ENCODE data around the gene DSE.

DSE gene

DNA sequence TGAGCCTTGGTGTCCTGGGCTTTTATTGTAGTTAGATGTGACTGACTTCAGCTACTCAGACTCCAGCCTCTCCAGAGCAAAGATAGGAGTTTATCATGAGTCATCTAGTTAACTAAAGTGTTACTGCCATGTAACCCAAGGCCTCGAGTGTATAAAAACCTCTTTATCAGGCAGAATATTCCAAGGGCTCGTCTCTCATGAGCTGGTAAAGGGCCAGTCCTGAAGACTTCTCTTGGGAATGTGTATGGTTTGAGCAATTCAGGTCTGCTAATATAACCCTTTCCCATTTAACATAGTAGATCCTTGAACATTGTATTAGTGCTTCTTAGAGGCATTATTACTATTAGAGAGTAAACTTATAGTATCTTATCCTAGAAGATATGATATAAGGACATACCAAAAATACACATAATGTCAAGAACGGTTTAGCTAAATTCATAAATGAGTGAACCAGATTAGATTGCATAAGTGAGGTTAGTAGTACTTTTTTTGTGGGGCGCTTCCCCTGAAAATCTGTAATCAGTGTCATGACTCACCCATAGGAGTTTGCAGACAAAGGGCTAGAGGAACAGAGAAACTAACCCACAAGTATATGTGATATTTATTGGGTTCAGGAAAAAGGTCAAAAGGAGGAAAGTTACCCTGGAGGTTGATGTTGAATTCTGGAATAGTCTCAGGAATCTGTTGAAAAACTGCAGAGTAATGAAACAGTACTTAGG, 16.0 kb downstream of the DSE start:
- no peak for DNase-seq (ENCODE audit: low read depth in 2 of 2)

DNA sequence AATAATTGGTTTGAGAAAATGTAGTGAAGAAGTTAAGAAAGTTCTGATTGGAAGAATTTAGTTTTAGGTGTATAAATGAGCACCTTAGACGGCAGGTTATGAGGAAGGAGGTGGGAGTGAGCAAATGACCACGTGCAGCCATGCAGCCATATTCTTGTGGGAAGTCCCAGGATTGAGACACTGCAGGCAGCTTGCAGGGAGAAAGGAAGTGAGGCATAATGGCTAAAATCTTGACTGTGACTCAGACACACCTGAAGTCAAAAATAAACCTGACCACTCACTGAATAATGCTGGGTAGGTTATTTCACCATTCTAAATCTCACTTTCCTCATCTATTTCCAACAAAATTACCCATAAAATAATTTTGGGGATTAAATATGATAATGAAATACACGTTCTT, 16.6 kb downstream of the DSE start:
- no peak for DNase-seq (ENCODE audit: low read depth in 2 of 2)

DNA sequence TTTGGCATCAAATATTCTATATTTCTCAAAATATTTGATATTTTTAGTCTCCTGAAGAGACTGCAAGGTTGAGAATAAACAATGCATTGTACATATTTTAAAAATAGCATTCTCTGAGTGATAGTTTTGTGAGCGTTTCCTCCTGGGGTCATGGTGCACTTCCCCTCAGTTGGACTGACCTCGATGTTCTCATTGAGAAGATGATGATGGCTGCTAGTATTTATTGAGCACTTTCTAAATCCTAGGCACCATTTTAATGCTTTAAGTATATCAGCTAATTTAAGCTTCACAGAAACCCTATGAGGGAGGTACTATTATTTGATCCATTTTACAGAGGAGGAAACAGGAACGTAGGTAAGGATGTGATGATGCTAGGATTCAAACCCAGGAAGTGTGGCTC, 18.2 kb downstream of the DSE start:
- DNase-seq (ENCODE audit: low read depth in 2 of 2), result no peak

DNA sequence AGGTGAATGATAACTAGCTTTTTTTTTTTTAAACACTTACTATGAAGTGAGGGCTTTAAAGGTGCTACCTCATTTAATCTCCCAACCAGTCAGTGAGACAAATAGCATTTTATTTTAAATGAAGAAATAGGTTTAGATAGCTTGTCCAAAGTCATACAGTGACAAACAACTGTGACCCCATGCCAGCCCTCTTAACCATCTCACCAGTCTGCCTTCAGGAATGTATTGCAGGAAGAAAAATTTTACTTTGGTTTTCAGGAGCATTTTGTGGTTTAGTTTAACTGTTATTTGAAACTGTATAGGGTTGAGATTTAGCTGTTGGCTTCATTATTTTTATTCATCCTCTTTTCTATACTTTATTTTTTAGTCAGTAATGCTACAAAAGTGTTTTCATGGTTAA, 18.6 kb downstream of the DSE start:
- DNase-seq (ENCODE audit: low read depth in 2 of 2), result no peak

DNA sequence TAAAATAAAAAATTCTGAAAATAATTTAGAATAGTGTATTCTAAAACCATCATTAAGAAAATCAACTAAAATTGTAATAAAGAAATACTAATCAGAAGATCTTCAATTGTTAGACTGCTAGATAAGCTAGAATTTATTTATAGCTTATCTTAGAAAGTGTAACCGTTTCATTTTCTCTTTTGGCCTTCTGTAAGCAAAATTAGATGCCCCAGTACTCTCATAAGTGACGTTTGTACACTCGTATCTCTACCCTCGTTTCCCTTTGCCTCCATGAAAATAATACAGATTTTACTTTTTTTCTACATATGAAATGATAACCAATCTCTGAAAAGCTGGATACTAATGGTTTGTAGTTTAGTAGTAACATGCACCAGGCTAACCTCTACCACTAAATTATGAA, 19.8 kb downstream of the DSE start:
- no peak for DNase-seq (ENCODE audit: low read depth in 2 of 2)

DNA sequence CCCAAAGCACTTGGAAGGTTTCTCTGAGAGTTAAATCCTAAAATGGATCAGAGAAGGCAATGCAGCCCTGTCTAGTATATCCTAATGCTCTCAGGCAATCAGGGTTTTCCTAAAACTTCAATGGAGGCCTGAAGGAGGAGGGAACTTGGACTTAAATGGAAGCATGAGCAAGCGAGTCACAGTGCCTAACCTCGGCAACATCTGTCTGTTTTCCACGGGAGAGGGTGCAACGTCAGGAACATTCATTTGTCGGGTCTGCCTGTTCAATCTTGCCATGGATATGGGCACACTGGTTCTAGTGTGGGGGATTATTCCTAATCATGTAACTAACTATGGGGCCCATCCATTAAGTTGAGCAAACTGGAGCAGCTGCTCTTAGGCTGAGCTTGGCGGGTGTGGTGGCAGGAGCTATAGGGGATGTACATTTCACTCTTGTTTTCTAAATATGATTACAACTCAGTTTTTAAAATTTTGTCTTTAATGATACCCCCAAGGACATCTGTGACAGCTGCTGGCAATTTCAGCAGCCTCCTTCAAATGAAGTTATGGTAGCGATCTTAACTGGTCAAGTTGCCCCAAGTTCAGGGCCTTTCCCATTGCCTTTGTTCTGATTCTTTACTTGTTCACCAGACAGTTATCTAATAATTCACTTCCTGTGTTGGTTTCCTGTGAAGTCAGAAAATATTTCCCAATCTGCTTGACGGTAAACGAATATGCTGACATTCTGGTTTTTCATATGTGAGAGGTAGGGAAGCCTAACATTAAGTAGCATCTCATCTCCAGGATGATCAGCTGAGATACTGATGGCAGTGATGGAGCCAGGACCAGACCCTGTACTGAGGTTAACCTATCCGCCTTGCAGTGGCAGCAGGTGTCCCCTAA, 21.6 kb downstream of the DSE start:
- no peak for DNase-seq (ENCODE audit: low read depth in 2 of 2)

DNA sequence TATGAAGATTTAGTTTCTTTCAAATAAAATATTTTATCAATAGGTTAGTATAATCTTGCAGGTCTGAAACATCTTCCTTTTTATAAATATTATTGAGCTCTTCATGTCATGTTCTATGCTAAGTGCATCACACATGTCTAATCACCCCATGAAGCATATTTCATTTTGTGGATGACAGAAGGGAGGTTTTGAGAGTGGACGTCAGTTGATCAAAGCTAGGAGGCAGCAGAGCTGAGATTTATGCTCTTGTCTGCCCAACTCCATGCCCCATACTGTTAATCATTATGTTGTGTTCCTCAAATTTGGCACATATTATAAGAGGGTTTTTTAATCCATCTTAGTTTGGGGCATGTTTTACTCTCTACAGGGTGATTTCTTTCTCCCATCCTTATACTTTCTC, 22.7 kb downstream of the DSE start:
- DNase-seq (ENCODE audit: low read depth in 2 of 2), result no peak

DNA sequence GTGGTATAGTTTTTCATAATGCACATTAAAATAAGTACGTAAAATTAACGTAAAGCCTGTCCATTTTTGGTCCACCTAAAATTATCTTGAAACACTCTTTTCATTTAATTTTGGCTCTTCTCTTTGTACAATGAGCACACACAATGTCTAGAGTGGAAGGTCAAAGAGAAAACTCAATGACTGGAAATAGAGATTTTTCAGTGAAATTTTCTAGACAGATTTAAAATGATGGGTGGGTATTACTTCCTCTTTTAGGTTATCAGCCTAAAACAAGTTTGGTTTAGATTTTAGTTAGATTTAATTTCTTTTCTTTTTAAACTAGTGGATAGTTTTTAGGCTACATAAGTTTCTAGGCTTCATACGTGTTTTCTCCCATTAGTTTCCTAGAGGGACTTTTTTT, 24.9 kb downstream of the DSE start:
- no peak for DNase-seq (ENCODE audit: low read depth in 2 of 2)

DNA sequence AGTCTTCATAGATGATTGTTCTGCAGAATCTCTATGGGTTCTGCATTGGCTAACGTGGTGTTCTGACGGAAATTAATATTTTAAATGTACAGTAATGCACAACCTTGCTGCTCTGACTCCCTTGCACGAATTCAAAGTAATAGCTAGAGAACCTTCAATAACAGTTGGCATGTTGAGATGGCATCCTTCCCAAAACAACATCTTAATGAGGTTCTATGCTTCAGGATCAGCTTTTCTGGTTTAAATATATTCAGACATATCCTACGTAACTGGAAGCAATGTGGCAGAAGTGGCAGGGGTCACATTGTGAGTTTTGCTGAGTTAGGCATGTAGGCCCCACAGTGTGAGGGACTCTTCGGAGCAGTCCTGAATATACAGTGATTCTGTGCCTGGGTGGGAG, 25.7 kb downstream of the DSE start:
- no peak for DNase-seq (ENCODE audit: low read depth in 2 of 2)

DNA sequence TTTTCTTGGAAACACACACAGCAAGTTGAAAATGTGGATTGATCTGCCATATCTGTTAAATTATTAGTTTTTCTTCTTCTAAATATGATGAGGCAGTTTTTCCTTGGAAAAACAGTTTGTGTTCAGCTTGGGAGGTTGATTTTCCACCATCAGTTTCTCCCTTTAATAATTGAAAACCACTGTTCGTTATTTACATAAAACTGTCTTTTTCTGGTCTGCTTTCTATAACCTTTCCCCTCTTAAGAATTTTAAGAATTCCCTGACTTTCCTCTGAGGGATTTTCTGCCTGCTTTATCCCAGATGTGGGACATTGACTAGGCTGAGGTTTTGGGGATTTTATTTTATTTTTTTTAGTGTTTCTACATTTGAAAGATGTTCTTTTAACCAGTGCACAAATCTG, 27.2 kb downstream of the DSE start:
- no peak for DNase-seq (ENCODE audit: low read depth in 2 of 2)

DNA sequence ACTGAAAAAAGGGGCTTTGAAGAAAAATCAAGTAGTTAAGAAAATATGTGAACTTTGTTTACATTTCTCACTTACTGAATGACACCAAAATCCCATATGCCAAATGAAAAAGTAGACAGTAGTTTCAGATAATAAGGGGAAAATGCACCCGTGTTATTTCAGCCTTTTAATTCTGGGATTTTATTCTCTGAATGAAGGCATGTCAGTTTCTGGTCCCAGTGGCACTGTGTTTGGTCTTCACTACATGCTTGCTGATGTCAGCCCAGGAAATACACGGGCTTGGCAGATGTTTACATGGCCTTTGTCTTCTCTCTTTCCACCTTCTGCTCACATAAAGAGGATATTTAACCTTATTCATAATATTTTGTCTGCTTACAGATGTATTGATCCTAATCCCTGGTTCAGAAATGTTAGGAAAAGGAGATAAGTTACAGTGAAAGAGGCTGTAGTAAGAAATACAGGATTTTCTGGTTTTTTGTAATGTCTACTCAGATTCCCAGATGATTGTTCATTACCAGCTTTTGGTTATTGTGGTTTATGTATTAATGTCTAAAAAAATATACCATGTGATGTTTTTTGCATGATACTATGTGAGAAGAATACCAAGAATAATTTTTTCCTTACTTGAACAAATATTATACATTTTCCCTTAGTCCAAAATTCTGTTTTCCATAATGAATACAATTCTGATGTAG, 27.7 kb downstream of the DSE start:
- DNase-seq (ENCODE audit: low read depth in 2 of 2), result no peak

DNA sequence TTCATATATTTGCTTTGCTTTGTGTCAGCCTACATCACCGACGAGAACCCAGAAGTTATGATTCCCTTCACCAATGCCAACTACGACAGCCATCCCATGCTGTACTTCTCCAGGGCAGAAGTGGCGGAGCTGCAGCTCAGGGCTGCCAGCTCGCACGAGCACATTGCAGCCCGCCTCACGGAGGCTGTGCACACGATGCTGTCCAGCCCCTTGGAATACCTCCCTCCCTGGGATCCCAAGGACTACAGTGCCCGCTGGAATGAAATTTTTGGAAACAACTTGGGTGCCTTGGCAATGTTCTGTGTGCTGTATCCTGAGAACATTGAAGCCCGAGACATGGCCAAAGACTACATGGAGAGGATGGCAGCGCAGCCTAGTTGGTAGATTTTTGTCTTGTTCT, 28.5 kb downstream of the DSE start:
- no peak for DNase-seq (ENCODE audit: low read depth in 2 of 2)

DNA sequence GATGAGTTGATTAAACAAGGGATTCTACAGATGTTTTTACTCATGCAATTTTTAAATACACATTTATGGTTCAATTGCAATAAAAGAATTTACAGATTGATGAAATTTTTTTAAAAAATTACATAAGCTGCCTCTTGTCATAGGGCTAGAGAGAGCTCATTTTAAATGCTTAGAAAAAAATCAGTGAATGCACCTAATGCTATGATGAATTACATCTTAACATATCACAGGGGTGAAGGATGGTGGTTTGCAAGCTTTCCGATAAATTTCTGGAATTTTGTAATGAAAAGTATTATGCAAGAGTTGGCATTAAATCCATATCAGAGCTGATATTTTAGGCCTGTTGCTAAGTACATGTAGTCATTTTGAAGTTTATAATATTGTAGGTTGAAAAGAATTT, 29.6 kb downstream of the DSE start:
- no peak for DNase-seq (ENCODE audit: low read depth in 2 of 2)

DNA sequence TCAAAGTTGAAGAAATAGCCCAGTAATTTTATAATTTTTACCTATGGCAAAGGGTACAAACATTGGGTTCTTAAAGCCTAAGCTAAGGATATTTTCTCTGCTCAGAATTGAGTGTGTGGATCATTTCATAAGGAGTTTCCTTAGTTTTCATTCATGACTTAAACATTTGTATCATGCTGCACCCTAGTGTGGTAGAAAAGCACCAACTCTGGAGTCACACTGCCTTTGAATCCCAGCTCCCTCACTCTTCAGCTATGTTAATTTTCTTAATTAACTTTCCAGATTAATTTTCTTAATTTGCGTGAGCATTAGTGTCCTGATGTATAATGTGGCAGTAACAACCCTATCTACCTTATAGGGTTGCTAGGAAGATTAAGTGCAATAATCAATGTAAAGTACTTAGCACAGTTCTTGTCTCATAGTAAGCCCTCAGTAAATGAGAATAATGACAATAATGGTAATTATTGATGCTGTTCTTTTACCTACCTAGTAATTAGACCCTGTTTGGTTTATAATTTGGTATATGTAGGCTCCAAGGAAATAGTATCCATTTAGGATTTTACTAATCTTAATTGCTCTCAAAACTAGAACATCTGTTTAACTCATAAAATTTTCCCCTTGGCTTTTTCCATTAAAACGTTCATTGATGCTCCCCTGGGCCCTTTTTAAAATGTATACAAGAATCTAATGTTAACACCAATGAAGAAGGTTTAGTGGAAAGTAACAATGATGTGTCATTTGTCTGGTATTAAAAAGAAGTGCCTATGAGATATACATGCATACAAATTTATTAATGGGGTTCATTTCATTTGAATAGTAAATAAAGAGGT, 31.6 kb downstream of the DSE start:
- DNase-seq (ENCODE audit: low read depth in 2 of 2), result no peak

DNA sequence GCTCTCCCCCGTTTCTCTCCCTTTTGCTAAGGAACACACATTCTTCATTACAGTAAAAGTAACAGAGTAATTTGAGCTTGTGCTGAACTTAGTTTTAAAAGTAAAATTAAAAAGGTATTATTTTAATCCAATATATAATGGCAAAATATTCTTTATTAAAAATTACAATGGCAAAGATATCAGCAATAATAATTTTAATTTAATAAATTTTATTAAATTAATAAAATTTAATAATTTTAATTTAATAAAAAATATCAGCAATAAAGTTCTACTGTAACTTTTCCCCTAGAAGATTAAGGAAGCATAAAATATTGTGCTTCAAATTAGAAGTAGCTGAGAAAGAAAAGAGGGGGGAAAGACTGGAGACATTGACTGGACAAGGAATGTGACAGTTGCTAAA, 32.5 kb downstream of the DSE start:
- no peak for DNase-seq (ENCODE audit: low read depth in 2 of 2)

DNA sequence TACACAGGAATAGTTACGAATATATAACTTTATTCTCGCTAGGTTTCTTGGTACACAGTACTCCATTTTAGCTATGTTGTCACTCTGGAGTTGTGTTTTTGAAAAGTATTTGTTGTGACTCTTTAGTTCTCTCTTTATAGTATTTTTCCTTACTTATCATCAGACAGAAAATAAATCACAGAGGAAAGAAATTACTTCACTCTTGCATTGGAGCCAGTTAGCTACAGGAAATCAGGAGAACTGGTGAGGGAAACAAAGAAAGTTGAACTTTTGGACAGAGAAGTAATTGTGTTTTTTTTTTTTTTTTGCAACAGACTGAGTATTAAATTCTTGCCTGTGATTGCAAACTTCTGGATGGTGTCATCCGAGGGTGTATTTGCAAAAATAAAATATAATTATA, 33.9 kb downstream of the DSE start:
- DNase-seq (ENCODE audit: low read depth in 2 of 2), result no peak

DNA sequence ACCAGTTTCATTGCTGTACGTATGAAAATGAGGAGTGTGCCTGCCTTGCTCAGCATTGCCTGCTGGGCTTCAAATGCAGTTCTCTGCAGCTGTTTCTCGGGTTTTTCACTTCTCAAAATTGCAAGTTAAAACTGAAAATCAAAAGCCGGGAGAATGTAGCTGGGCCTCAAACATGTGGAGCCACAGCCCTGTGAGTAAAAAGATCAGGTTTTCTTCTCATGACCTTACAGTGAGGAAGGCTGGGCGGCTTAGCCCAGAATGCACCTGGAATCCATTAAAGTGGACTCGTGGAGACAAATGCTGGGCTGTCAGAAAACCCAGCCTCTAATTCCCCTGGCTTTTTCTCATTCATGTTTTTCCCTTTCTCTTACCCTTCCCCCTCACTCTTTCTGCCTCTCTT, 34.4 kb downstream of the DSE start:
- no peak for DNase-seq (ENCODE audit: low read depth in 2 of 2)

DNA sequence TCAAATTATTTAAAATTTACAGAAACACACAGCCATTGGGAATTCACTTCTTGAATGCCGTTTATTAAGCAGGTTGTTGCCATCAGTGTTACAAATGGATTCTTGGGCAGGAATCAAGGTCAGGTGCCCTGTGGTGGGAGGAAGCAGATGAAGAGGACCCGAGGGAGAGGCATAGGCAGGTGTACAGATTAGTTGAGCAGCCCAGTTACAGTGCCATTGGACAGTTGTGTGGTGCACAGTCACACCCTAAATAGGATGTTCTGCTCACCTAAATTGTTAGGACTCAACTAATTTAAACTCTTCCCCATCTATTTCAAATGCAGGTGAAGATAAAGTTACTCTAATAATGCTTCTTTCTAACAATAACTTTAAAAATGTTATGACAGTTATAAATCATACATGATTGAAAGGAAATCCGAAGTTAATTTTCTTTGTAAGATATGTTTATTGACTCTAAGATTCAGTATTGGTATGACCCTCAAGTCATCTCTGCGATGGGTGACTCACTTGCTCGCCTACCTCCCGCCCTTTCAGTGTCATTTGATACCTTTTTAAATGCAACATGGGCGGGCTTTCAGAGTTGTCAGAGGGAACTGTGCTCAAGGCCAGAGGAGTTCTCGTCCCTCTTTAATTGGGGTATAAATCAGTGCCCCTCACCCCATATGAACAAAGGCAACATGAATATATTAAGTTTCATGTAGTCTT, 35.1 kb downstream of the DSE start:
- no peak for DNase-seq (ENCODE audit: low read depth in 2 of 2)

DNA sequence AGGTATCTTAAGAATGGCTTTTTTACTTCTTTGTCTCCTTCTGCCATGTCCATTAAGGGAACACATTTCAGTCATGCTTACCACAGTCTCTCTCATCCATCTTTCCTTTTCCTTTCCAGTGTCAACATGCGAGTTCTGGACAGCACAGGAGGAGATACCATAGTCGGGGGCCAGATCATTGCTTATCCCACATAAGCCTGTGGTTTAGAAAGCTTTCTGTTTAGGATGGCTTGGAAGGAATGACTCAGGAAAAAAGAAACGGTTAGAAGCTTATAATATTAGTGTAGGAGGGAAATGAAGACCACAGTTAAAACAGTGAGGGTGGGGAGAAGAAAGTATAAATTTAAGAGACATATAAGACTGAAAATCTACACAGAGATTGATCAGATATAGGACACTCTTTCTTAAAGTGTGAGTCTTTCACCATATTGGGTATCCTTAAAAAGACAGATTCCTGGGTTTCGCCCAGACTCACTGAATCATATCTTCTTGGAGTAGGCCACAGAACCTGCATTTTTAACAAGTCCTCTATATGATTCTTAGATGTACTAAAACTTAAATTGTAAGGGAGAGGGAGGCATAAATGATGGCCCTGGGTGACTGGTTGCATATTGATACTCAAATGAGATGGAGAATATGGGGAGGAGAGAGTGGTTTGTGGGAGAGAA, 36.1 kb downstream of the DSE start:
- no peak for DNase-seq (ENCODE audit: low read depth in 2 of 2)

DNA sequence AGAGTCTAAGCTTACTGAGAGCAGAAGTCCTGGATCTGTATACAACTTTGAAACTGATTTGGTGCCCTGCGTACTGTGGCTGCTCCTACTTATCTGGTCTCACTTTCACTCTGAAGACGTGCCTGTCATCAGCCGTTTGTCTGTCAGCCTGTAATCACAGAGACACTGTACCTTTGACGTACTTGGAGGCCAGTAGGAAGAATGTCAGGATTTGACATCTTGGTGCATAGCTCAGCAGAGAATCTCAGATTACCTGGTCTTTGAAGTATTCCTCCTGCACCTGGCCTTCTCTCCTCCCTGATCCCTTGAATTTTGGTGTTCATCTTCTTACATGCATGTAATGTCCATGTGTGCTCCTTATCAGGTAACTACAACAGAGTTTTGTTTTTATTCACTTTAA, 37.7 kb downstream of the DSE start:
- no peak for DNase-seq (ENCODE audit: low read depth in 2 of 2)

DNA sequence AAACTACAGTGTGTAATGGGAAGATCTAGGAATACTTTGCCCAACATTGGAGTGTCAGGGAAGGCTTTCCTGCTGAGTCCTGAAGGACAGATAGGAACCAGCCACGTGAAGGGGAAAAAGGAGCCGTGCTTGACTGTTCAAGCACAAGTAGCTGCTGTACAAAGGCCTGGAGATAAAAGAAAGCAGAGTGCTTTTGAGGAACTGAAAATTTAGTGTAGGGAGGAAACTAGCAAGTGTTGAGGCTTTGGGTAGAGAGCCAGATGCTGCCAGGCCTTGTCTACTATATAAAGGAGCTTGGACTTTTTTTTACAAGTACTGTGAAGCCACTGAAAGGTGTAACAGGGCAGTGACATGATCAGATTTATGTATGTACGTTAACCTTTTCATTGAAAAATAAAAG, 39.0 kb downstream of the DSE start:
- DNase-seq (ENCODE audit: low read depth in 2 of 2), result no peak

All from activated CD4-positive, alpha-beta T cell treated with anti-CD3 and anti-CD28 coated beads for 24 hours (primary cell).